CD8-positive, alpha-beta memory T cell (primary cell): ENCODE data around the gene SOCS7. TPM values are rescaled to one million over a fixed set of nuclear protein-coding genes. Genes with fewer than 3 reads are reported as not detected.
A peak's percentile ranks its signal among the peaks of the same experiment; 100 is the strongest.

Source experiments
- CTCF ChIA-PET: fragments of 350-600 bp; sonication (Branson Sonifier 250); formaldehyde crosslinking; loops from one replicate; lab custom pipeline; 2021; ENCODE audit warnings: antibody characterized with exemption; lab: Charles Lee
- POLR2A ChIA-PET: fragments of 350-600 bp; sonication (Branson Sonifier 250); formaldehyde crosslinking; loops from one replicate; lab custom pipeline; 2021; ENCODE audit warnings: antibody characterized with exemption; lab: Charles Lee
- DNase-seq, 5 donors: peaks; one replicate each; pipeline versions ENCODE4 v3.0.0 to v3.0.0-alpha.2; 2020 to 2022; ENCODE audit warnings: mixed read lengths in 1 of 5
- H3K27ac ChIP-seq: one replicate; pipeline ENCODE4 v1.7.0; 2013; ENCODE audit warnings: low read depth, mild to moderate bottlenecking, low read length, moderate library complexity
- H3K27me3 ChIP-seq: 2 replicates; pipeline ENCODE4 v1.7.0; 2013; ENCODE audit warnings: low read length, mild to moderate bottlenecking; ENCODE audit not compliant: insufficient read depth, poor library complexity, severe bottlenecking
- H3K36me3 ChIP-seq: 2 replicates; pipeline ENCODE4 v1.7.0; 2013; ENCODE audit warnings: mild to moderate bottlenecking, low read length, moderate library complexity; ENCODE audit not compliant: insufficient read depth
- H3K4me1 ChIP-seq: 2 replicates; pipeline ENCODE4 v1.7.0; 2013; ENCODE audit warnings: mild to moderate bottlenecking, low read length, moderate library complexity; ENCODE audit not compliant: insufficient read depth
- H3K4me3 ChIP-seq: 2 replicates; pipeline ENCODE4 v1.7.0; 2013; ENCODE audit warnings: mild to moderate bottlenecking, low read length
- H3K9me3 ChIP-seq: 2 replicates; pipeline ENCODE4 v1.7.0; 2013; ENCODE audit warnings: mild to moderate bottlenecking, low read length
- H3K27ac Mint-ChIP-seq, 8 donors: one replicate each; pipeline ENCODE4 v1.8.0; 2020 to 2021; ENCODE audit warnings: mixed read lengths in 8 of 8, mild to moderate bottlenecking in 6 of 8, inconsistent platforms in 3 of 8, moderate library complexity in 3 of 8
- H3K27me3 Mint-ChIP-seq, 2 donors: one replicate each; pipeline ENCODE4 v1.8.0; 2020 to 2021; ENCODE audit warnings: mixed read lengths in 2 of 2, mild to moderate bottlenecking in 1 of 2, moderate library complexity in 1 of 2
- H3K36me3 Mint-ChIP-seq, 3 donors: one replicate each; pipeline ENCODE4 v1.8.0; 2020 to 2021; ENCODE audit warnings: mixed read lengths in 3 of 3, inconsistent platforms in 1 of 3, mild to moderate bottlenecking in 1 of 3
- H3K4me1 Mint-ChIP-seq, 3 donors: one replicate each; pipeline ENCODE4 v1.8.0; 2020 to 2021; ENCODE audit warnings: mixed read lengths in 3 of 3, inconsistent platforms in 1 of 3, mild to moderate bottlenecking in 1 of 3
- H3K4me3 Mint-ChIP-seq, 7 donors: one replicate each; pipeline ENCODE4 v1.8.0; 2020 to 2021; ENCODE audit warnings: mixed read lengths in 7 of 7, mild to moderate bottlenecking in 6 of 7, moderate library complexity in 4 of 7, inconsistent platforms in 2 of 7
- H3K9me3 Mint-ChIP-seq, 5 donors: one replicate each; pipeline ENCODE4 v1.8.0; 2020 to 2022; ENCODE audit warnings: mixed read lengths in 5 of 5, mild to moderate bottlenecking in 3 of 5, moderate library complexity in 2 of 5, inconsistent platforms in 1 of 5
- polyA plus RNA-seq: library from polyadenylated mRNA; unstranded; fragments of 300-500 nt; fragmentation: Illumina TruSeq; gene quantifications from one replicate; pipeline ENCODE4 v1.2.3, GENCODE V29; 2021
- total RNA-seq, 2 experiments: library from RNA; stranded (reverse); gene quantifications; one replicate each; pipeline ENCODE4 v1.2.3, GENCODE V29; 2021

Gene SOCS7
- total and polyA plus RNA-seq, 3 experiments from 2014 or later, result 0.98 to 23.7 (median 22.0) TPM

DNA sequence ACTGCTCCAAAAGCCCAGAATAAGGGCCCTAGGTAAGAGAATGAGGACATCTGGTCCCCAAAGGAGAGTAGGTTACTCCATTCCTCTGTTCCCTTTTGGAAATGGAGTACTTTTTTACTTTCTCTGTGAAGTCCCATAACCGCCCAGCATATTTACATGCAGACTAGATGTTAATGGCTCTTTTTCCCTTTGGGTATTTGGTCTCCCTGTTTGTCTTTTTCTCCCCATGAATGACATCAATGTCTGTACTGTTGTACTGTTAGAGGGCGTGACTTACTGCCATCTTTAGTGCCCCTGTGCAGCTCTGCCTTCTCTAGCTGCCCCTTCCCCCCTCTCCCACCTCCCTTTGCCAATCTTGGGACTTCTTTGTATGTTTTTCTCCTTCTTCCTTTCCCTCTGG lies 26.9 kb upstream of the SOCS7 start:
- POLR2A ChIA-PET, result no interaction called here

DNA sequence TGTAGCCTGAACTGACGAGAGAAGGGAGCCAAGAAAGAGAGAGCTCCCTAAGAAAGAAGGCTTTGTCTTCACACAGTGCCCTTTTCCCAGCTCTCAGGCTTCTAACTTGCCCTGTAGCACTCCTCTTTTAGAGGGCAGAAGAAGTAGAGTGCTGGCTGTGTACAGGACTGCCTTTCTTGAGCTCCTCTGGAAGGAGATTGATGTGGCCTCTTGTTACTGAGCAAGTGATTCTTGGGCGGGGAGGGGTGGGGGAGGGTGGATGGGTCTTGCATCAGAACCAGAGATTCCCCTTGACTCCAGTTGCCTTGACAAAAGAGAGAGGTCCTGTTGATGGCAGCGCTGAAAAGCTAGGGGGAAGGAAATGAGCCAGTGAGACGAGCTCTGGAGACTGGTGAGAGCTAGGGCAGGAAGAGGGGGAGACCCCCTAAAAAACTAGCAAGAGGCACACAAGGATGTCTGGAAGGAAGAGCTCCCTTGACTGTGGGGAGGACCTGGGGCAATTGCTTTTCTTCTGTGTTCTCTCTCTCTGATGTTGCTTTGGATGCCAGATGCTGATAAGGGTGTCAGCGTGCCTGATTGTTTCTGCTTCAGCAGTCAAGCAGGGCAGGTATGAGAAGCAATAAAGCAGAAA lies 26.3 kb upstream of the SOCS7 start:
- Mint-ChIP-seq H3K4me1 (no peaks in the 10 kb centered on the region), H3K36me3 (peaks cover 0 to 27% (median 5%) of the 10 kb centered on the region in 3 donors), H3K4me3 (no peak overlapping the region), H3K27ac (peak overlapping the region in 3 of 8 donors; percentile 45 to 58 (median 58)), H3K27me3 (peaks cover 7 to 11% of the 10 kb centered on the region in 2 donors), H3K9me3 (no peaks in the 10 kb centered on the region)
- Histone ChIP-seq H3K36me3 (peaks cover 12% of the 10 kb centered on the region), H3K27me3 (peaks cover 5% of the 10 kb centered on the region), H3K4me1 (no peaks in the 10 kb centered on the region), H3K4me3 (no peak overlapping the region), H3K27ac (no peak overlapping the region), H3K9me3 (no peaks in the 10 kb centered on the region)
- DNase-seq, result no peak
- ChIA-PET POLR2A (no interaction called here), CTCF (interaction anchor here (1.1 kb wide), 1 partner anchor 8 kb away, joined by 3 read pairs; no protein-coding TSS in a partner anchor)

More for the DNA sequence above, 26.9 kb upstream of the SOCS7 start:
- Histone ChIP-seq H3K27me3 (peaks cover 3% of the 10 kb centered on the region), H3K9me3 (no peaks in the 10 kb centered on the region), H3K36me3 (peaks cover 16% of the 10 kb centered on the region), H3K4me3 (no peak overlapping the region), H3K27ac (no peak overlapping the region), H3K4me1 (no peaks in the 10 kb centered on the region)
- H3K9me3 Mint-ChIP-seq, result no peaks in the 10 kb centered on the region
- CTCF ChIA-PET, result interaction anchor here (1.1 kb wide), 1 partner anchor 9 kb away, joined by 3 read pairs; no protein-coding TSS in a partner anchor
- no peaks in the 10 kb centered on the region for H3K4me1 Mint-ChIP-seq
- H3K4me3 Mint-ChIP-seq, result no peak overlapping the region
- peaks cover 7 to 11% of the 10 kb centered on the region in 2 donors for H3K27me3 Mint-ChIP-seq
- H3K36me3 Mint-ChIP-seq, result peaks cover 0 to 31% (median 6%) of the 10 kb centered on the region in 3 donors
- no peak for DNase-seq
- H3K27ac Mint-ChIP-seq, result peak overlapping the region in 1 of 8 donors; percentile 58

DNA sequence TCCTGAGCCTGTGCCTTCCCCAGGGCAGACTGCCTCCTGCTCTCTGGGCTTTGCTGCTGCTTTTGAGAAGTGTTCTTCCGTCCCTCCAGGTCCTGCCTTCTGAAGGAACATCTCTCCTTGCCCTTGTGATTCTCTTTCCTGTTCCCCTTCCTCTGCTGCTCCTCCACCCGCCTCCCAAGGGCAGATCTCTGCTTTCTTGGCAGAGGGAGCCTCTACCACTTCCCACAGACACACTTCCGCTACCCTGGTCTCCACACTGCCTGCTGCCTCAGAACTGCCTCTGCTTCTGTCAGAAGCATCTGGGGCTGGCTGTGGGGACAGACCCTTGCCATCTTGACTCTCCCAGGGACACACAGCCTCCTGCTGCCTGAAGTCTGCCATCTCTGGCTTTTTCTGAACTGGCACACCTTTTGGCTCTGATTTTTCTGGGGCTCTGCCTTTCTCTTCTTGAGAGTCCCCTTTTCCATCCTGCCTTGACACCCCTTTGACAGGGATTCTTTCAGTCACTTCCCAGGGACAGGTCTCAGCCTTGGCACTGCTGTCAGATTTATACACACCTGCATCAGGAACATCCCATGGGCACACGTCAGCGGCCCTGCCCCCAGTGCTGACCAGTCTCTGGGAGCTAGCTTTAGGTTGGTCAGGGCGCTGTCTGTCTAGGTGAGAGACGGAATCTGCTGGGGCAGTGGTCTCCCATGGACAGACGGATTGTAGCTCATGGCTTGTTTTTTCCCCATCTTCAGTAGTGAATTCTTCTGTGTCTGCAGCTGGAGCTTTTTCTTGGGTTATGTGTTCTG lies 24.4 kb upstream of the SOCS7 start:
- H3K4me3 Mint-ChIP-seq, result no peak overlapping the region
- H3K27ac Mint-ChIP-seq, result peak overlapping the region in 3 of 8 donors; percentile 17 to 84 (median 71)
- CTCF ChIA-PET, result no interaction called here
- no peaks in the 10 kb centered on the region for H3K4me1 ChIP-seq
- H3K27me3 Mint-ChIP-seq, result peaks cover 10 to 19% of the 10 kb centered on the region in 2 donors
- H3K36me3 ChIP-seq, result peaks cover 8% of the 10 kb centered on the region
- H3K27me3 ChIP-seq, result peaks cover 5% of the 10 kb centered on the region
- no peak overlapping the region for H3K27ac ChIP-seq
- H3K36me3 Mint-ChIP-seq, result peaks cover 0 to 13% (median 0%) of the 10 kb centered on the region in 3 donors
- H3K4me3 ChIP-seq, result no peak overlapping the region
- H3K4me1 Mint-ChIP-seq, result no peaks in the 10 kb centered on the region
- DNase-seq, result no peak
- no peaks in the 10 kb centered on the region for H3K9me3 Mint-ChIP-seq
- POLR2A ChIA-PET, result no interaction called here
- H3K9me3 ChIP-seq, result no peaks in the 10 kb centered on the region

DNA sequence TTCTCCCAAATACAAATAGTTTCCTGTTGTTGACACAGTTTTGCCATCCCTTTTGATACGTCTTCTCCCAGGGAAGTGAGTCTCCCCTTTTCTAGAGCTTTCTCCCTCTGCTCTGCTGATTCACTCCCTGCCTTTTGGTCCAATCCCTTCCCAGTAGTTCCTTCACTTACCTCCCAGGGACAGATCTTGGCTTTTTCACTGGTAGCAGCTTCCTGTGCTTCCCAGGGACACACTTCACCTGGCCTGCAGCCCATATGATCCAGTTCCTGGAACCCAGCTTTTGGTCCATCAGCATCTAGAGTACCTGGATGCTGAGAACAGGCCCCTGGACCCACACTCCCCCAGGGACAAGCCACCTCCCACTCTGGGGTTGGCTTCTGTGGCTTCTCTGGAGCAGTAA lies 23.7 kb upstream of the SOCS7 start:
- Histone ChIP-seq H3K36me3 (peaks cover 2% of the 10 kb centered on the region), H3K27me3 (peaks cover 5% of the 10 kb centered on the region), H3K27ac (no peak overlapping the region), H3K4me3 (no peak overlapping the region), H3K9me3 (no peaks in the 10 kb centered on the region), H3K4me1 (no peaks in the 10 kb centered on the region)
- ChIA-PET CTCF (no interaction called here), POLR2A (no interaction called here)
- H3K4me1 Mint-ChIP-seq, result no peaks in the 10 kb centered on the region
- H3K36me3 Mint-ChIP-seq, result peaks cover 0 to 9% (median 0%) of the 10 kb centered on the region in 3 donors
- no peaks in the 10 kb centered on the region for H3K9me3 Mint-ChIP-seq
- no peak overlapping the region for H3K27ac Mint-ChIP-seq
- no peak overlapping the region for H3K4me3 Mint-ChIP-seq
- DNase-seq, result no peak
- peaks cover 10 to 22% of the 10 kb centered on the region in 2 donors for H3K27me3 Mint-ChIP-seq

DNA sequence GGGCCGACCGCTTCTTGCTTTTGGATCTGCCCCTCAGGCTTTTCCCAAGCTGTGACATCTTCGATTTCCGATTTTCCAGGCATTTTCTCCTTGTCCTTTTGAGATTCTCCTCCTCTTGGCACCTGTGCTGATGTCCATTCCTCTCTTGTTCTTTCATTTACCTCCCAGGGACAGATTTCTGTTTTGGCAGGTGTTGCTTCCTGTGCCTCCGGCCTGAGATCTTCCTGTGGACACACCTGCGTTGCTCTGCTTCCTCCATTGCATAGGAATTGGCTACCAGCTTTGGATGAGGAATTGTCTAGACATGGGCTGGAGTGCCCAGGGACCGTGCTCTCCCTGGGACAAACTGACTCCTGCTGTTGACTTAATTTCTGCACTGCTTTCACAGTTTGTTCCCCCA lies 23.0 kb upstream of the SOCS7 start:
- H3K27ac ChIP-seq, result no peak overlapping the region
- no peaks in the 10 kb centered on the region for H3K4me1 ChIP-seq
- H3K4me3 Mint-ChIP-seq, result no peak overlapping the region
- H3K36me3 ChIP-seq, result no peaks in the 10 kb centered on the region
- H3K9me3 Mint-ChIP-seq, result peaks cover 0 to 1% (median 0%) of the 10 kb centered on the region in 5 donors
- DNase-seq, result no peak
- peaks cover 10 to 26% of the 10 kb centered on the region in 2 donors for H3K27me3 Mint-ChIP-seq
- CTCF ChIA-PET, result no interaction called here
- peaks cover 0 to 4% (median 0%) of the 10 kb centered on the region in 3 donors for H3K36me3 Mint-ChIP-seq
- H3K4me3 ChIP-seq, result no peak overlapping the region
- POLR2A ChIA-PET, result no interaction called here
- no peaks in the 10 kb centered on the region for H3K9me3 ChIP-seq
- H3K27ac Mint-ChIP-seq, result no peak overlapping the region
- peaks cover 5% of the 10 kb centered on the region for H3K27me3 ChIP-seq
- no peaks in the 10 kb centered on the region for H3K4me1 Mint-ChIP-seq

DNA sequence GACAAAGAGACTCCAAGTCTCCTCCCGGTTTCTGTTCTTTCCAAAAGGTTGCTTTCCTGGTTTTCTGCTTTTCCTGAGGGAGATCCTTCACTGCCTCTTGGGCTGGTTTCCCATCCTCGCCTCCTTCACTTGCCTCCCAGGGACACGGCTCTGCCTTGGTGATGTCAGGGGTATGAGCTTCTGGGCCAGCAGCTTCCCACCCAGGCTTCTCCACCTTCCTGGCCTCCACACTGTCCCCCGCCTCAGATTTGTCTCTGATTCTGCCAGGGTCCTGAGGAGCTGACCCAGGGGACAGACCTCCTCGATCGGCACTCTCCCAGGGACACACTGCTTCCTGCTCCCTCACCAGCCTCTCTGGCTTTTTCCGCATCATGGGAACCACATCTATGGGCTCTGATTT lies 22.4 kb upstream of the SOCS7 start:
- Mint-ChIP-seq H3K4me1 (no peaks in the 10 kb centered on the region), H3K36me3 (no peaks in the 10 kb centered on the region), H3K27ac (peak overlapping the region in 1 of 8 donors; percentile 93), H3K4me3 (no peak overlapping the region), H3K27me3 (peaks cover 10 to 32% of the 10 kb centered on the region in 2 donors), H3K9me3 (peaks cover 0 to 1% (median 0%) of the 10 kb centered on the region in 5 donors)
- POLR2A ChIA-PET, result no interaction called here
- H3K27me3 ChIP-seq, result peaks cover 5% of the 10 kb centered on the region
- CTCF ChIA-PET, result no interaction called here
- no peak overlapping the region for H3K27ac ChIP-seq
- no peak for DNase-seq
- H3K4me1 ChIP-seq, result no peaks in the 10 kb centered on the region
- no peak overlapping the region for H3K4me3 ChIP-seq
- no peaks in the 10 kb centered on the region for H3K36me3 ChIP-seq
- no peaks in the 10 kb centered on the region for H3K9me3 ChIP-seq

DNA sequence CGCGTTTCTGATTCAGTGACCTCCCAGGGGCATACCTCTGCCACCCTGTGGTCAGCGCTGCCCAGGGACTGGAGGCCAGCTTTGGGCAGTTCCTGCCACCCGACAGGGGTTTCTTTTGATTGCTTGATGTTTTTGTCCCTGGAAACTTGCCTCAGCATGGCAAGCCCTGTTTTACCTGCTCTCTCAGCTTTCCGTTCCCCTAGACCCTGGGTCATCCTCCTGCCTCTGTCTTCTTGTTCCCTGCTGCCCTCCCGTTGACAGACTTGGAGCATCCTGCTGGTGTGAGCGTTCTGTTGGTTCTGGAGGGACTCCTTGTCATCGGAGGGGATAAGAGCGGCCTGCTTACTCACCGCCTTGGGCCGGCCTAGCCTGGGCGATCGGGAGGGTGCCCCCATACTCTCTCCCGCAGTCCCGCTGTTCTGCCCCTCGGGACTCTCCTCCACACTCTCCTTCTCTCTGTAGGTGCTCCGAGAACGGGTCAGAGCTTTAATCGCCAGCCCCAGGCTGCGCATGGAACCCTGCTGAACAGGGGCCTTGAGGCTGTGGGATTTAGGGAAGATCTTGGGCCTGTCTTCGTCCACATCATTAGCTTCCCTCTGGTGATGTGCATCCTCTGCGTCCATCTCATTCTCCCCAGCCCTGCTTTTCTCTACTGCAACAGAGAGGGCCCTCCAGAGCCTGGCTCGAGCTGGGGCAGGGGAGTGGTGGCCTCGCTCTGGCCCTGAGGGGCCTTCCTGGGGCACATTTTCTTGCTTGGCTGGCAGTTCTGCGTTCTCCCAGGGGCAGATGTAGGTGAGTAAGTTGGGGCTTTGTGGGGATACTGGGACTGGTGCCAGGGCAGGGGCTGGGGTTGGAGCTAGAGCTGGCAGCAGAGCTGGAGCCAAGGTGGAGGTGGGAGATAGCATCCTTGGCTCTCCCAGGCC lies 21.6 kb upstream of the SOCS7 start:
- Mint-ChIP-seq H3K4me1 (no peaks in the 10 kb centered on the region), H3K27me3 (peaks cover 10 to 35% of the 10 kb centered on the region in 2 donors), H3K27ac (peak overlapping the region in 1 of 8 donors; percentile 91), H3K36me3 (no peaks in the 10 kb centered on the region), H3K9me3 (peaks cover 0 to 1% (median 0%) of the 10 kb centered on the region in 5 donors), H3K4me3 (no peak overlapping the region)
- Histone ChIP-seq H3K27ac (no peak overlapping the region), H3K4me1 (no peaks in the 10 kb centered on the region), H3K4me3 (no peak overlapping the region), H3K36me3 (no peaks in the 10 kb centered on the region), H3K27me3 (peaks cover 5% of the 10 kb centered on the region), H3K9me3 (no peaks in the 10 kb centered on the region)
- CTCF ChIA-PET, result interaction anchor here (1.6 kb wide), 1 partner anchor 7 kb away, joined by 3 read pairs; no protein-coding TSS in a partner anchor
- DNase-seq, result no peak
- POLR2A ChIA-PET, result no interaction called here
